GM18909 (cell line): ENCODE results near the gene NR2F6.

Source experiments
- ATAC-seq: cut with Tn5 transposase; IDR thresholded peaks from one replicate; pipeline ENCODE4 v1.9.1; 2021; ENCODE audit warnings: mild to moderate bottlenecking; ENCODE audit not compliant: unreplicated experiment, poor library complexity

Gene NR2F6

DNA sequence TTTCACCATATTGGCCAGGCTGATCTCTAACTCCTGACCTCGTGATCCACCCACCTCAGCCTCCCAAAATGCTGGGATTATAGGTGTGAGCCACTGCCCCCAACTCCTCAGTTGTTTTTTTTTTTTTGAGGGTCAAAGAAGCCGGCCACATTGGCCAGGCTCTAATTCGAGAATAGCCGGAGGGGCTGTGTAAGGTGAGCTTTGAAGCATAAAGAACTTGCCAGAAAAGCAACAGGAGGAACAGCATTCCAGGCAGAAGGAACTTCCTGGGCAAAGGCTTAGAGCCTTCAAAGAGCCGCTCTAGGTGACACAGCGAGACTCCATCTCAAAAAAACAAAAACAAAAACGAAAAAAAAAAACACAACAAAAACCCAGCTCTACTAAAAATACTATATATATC, 20.3 kb upstream of the NR2F6 start:
- no peak for ATAC-seq

DNA sequence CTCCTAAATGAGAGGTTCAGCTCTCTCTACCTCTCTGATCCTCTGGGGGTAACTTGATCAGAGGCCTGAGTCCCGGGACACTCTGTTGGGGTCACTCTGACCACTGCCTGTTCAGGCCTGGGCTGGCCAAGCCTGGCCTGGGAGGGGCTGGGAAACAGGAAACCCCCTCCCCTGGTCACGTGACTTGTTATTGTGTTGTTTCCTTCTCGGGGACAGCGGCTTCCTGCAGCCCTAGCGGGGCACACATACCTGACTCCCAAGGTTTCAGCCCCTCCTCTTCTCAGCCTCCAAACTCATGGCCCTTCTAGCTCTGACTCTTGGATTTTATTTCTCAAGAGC, 18.9 kb upstream of the NR2F6 start, which contains the start of gene USHBP1:
TSS of gene USHBP1 (minus strand) at position 105 of the 339 bp plus-strand sequence. CDS start 446 bp downstream, outside the sequence.
- no peak for ATAC-seq

DNA sequence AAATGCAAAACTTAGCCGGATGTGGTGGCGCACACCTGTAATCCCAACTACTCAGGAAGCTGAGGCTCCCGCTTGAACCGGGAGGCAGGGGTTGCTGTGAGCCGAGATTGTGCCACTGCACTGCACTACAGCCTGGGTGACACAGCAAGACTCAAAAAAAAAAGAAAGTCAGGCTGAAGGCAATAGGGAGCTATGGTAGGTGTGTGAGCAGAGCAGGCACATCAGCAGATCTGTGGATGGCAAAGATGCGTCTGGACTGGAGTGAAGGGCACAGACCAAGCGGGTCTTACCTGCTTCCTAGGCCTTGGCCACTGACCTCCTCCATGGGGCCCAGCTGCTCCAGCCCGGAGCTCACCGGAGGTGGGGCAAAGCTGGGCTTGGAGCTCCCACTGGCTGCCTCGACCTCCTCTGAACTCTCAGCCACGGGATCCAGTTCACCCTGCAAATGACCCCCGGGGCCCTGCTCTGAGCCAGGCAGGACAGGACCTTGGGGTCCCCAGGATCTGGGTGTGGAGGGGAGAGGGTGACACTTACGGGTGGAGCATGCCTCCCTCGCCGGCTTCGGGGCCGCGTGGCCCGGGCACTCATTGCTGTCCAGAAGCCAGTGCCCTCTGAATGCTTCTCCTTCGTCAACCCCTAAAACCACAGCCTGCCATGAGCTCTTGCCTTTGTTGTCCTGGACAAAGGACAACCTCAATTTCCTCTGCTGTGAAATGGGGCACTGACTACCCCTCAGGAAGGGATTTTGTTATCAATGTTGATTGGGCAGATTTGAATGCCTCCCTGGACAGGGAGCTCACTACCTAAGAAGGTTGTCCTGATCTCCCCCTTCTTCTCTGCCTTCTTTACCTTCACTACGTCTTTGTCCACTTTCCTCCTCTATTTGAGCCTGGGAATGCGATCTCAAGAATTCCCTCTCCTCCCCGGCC, 18.3 kb upstream of the NR2F6 start:
- ATAC-seq: no peak

- no peak for ATAC-seq
Observed at GRCh38 chr19:17262557-17262956, 16.8 kb upstream of the NR2F6 start.

DNA sequence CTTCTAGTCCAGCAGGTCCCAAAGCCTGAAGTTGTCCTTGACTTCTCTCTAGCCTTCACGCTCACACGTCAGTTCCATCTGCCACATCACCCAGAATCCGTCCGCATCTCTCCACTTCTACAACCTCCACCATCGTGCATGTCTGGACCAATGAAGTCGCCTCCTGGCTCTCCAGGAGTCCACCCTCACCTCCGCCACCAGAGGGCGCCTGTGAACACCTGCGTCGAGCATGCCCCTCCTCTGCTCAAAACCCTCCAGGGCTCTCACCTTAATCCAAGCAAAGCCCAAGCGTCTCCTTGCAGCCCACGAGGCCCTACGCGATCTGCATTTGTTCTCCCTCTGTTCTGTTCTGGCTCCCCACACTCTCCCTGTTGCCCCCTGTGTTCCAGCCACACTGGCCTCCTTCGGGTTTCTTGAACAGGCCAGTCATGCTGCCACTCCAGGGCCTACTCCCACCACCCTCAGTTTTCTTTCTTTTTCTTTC, 15.2 kb upstream of the NR2F6 start:
- peak; percentile 77 for ATAC-seq

GRCh38 chr19:17259934-17260333, 14.2 kb upstream of the NR2F6 start:
- no peak for ATAC-seq

- no peak for ATAC-seq
Observed at GRCh38 chr19:17259118-17259780, 13.5 kb upstream of the NR2F6 start.

- no peak for ATAC-seq
Observed at GRCh38 chr19:17256130-17256529, 10.4 kb upstream of the NR2F6 start.

DNA sequence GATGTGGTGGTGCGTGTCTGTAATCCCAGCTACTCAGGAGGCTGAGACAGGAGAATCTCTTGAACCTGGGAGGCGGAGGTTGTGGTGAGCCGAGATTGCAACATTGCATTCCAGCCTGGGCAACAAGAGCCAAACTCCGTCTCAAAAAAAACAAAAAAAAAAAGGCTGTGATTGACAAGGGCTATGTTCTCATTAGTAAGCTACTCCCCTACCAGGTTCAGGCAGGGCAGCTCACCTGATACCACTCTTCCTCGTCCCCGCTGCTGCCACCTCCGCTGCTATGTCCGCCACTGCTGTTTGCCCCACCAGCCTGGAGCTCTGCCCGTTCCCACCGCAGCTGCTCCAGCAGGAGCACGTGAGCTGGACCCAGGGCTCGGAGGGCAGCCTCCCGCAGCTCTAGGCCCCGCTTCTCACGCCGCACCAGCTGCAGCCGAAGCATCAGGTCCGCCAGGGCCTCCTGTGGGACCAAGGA, 9.5 kb upstream of the NR2F6 start:
- ATAC-seq: no peak

DNA sequence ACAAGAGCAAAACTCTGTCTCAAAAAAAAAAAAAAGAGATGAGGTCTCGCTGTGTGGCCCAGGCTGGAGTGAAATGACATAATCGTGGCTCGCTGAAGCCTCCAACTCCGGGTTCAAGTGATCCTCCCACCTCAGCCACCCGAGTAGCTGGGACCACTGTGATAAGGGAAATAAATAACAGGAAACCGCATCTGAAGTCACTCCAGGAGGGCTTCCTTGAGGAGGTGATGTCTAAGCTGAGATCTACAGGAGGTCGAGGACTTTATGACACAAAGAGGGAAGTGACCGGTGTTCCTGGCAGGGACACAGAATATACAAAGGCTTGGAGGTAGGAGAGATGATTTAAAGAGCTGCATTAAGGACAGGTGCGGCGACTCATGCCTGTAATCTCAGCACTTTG, 8.9 kb upstream of the NR2F6 start:
- no peak for ATAC-seq

DNA sequence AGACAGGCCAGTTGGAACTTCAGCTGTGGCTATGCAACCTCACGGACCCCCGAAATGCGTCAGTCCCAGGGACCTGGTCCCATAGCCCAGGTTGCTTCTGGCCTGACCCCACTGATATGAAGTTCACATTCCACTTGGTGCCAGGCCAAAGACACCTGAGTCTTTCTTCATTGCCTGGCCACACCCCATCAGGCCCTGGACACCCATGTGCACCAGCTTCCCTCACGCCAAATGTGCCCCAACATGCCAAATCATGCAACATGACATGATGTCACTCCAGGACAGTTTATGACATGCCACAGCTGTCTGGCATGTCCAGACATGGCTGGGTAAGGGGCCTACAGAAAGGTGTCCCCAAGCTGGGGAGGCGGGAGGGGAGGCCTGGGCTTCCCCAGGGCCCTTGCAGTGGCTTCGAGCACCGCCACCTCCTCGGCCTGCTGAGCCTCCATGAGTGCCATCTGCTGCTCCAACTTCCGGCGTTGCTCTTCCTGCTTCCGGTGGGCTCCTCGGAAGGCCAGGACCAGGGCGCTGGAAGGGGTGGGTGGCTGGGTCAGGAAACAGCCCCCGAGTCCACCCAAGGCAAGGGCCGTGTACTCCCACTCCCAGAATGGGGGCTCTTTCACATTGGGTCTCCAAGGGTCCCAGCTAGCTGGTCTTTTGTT, 4.3 kb upstream of the NR2F6 start:
- ATAC-seq: no peak

GRCh38 chr19:17248011-17248776, 2.5 kb upstream of the NR2F6 start:
- ATAC-seq: no peak

- no peak for ATAC-seq
Observed at GRCh38 chr19:17246681-17247425, 1.1 kb upstream of the NR2F6 start.

DNA sequence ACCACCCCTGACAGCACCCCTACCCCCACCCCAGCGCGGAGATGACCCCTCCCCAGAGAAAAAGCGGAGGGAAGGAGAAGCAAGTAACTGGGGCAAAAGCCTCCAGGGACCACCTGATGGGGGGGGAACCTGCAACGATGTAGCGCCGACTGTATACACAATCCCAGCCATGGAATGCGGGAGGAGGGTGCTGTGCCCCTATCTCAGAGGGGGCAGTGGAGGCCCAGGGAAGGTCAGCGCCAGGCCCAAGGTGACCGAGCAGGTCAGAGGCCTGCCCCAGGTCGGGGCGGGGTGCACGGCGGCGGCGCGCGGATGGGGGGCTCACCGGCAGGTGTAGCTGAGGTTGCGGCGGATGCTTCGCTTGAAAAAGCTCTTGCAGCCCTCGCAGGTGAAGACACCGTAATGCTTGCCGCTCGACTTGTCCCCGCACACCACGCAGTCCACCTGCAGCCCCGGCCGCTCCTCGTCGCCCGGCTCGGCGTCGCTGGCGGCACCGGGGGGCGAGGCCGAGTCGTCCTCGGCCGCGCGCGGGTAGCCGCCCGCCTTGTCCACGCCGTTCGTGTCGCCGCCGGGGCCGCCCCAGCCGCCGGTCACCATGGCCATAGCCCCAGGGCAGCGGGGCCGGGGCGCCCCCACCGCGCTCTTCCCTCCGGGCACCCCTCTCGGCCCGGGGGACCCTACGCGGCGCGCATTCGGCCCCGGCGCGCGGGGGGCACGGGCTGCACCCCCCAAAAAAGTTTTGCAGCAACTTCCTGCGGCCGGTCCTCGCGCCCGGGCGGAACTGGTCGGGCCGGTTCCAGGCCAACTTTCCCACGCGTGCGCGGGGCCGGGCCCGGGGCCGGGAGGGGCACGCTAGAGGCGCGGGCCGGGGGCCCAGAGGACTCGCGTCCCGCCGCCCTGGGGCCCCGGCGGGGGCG, 843 bp downstream of the NR2F6 start:
- ATAC-seq: peak; percentile 19

GRCh38 chr19:17243830-17244617, 1.7 kb downstream of the NR2F6 start:
- ATAC-seq: no peak

- ATAC-seq: no peak
Observed at GRCh38 chr19:17243211-17243829, 2.4 kb downstream of the NR2F6 start.
